A172 (cell line): ENCODE results near the gene PPIA. TPM values are rescaled to one million over a fixed set of nuclear protein-coding genes. Genes with fewer than 3 reads are reported as not detected.
A peak's percentile ranks its signal among the peaks of the same experiment; 100 is the strongest.
"Not testable (repeated sequence)": the region's sequence is repeated elsewhere in the genome, so short reads cannot be mapped to it uniquely, and the experiment has no call there.

ENCODE experiments used
- DNase-seq: peaks from one replicate; pipeline ENCODE4 v3.0.0-alpha.2; 2015; ENCODE audit warnings: low spot score
- total RNA-seq: library from RNA; depleted of rRNA; stranded (reverse); fragments of >200 nt; shearing (Covaris generic); gene quantifications from 2 replicates; pipeline ENCODE4 v1.2.3, GENCODE V29; 2014

Gene PPIA
- total RNA-seq, 1 experiment from 2014 or later, result 7,457 TPM

GRCh38 chr7:44787762-44788161, 8.7 kb upstream of the PPIA start:
- no peak for DNase-seq

GRCh38 chr7:44789990-44790389, 6.5 kb upstream of the PPIA start:
- DNase-seq, result no peak

DNA sequence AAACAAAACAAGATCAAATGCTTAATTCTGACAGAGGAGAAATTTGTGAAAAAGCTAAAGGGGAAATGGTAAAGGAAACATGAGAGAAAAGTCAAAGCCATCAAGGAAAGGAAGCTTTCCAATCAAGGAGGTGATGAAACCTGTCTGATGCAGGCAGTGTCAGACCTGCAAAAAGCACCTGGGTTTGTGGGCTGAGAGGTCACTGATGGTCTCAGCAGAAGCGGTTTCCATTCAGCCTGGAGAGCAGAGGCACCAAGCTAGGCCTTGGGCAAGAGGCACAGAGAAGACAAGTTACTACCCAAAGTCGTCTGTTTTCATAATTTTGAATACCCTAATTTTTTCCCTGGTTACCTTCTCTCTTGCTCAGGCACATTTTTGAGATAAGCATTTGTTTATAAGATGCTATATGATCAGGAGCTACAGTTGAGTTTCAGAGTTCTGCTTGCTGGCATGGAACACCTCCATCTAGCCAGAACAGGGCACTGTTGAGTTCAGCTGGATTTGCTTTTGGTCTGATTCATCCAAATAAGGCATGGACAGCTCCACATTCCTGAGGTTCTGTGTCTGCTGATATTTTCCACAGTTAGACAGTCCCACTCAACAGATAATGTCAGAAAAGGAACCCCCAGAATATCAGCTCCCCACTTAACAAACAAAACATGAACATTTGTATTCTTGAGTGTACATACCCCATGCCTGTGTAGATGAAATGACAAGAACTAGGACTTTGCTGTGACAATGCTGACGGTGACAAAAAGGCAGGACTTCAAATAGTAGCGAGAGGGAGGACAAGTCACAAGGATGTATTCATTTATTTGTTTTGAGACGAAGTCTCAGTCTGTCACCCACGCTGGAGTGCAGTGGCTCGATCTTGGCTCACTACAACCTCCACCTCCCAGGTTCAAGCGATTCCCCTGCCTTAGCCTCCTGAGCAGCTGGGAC, 4.9 kb upstream of the PPIA start:
- DNase-seq, result peak; percentile 57

DNA sequence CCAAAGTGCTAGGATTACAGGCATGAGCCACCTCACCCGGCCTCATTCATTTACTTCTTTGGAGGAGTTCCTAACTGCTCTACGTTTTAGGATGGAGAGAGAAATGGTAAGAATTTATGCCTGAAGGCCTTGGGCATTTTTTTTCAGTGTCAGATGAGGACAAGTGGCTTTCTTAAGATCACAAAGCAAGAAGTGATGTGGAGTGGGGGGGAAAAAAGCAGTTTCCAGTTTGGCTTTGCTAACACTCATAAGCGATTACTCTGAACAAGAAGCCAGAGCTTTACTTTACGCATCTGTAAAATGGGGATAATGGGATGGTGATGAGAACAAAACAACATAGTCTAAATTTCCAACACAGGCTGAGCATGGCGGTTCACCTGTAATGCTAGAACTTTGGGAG, 2.6 kb upstream of the PPIA start:
- no peak for DNase-seq

DNA sequence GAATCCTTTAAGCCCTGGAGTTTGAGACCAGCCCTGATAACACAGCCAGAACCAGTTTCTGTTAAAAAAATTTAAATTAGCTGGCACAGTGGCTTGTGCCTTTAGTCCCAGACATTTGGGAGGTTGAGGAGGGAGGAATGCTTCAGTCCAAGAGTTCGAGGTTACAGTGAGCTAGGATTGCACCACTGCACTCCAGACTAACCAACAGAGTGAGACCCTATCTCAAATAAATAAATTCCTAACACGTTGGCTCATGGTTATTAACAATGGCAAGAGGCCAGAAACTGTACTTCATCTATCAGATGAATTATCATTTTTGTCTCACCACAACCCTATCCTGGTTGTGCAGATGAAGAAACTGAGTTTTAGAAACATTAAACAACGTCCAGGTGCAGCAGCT, 2.1 kb upstream of the PPIA start:
- no peak for DNase-seq

GRCh38 chr7:44796034-44796503, 412 bp upstream of the PPIA start:
- peak; percentile 66 for DNase-seq

DNA sequence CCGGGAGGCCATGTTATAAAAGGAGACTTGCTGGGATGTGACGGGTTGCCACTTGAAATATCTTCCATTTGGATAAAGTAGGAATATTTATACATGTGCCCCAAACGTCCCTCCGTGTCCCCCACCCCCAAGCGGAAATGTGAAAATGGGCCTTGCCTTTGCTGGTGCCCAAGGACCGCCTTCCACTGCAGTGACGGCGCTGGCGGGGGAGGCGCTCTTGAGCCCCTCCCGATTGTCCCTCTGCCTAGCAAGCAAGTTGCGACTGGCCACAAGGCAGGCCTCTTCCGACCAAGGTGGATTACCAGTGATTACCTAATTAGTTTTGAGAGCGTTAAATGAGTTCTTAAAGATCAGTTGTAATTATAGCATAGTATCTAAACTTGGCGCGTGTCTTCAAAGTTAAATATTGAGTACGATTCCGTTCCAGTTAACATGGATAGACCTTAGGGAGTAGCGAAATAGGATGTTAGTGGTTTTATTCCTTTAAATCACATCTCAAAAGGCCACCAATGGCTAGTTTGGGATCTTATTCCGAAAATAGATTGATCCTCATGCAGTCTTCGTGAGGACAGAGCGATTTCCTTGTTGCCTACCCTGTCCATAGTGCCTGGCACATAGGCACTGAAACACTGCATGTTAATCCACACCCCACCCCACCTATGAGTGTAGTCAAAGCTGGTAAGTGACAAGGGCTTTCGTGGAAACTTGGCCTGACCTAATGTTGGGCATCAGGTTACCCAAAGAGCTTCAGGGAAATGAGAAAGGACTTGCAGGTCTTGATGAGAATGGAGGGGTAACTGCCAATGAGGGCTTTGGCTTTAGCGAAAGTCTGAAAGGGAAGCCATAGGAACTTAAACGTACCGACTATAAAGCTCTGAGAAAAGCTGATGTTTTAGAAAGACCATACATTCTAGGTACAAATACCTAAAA, 1.1 kb downstream of the PPIA start:
- DNase-seq, result peak; percentile 88

- no peak for DNase-seq
These were observed 2.3 kb downstream of the PPIA start for GRCh38 chr7:44798649-44799305.

GRCh38 chr7:44799939-44800338, 3.5 kb downstream of the PPIA start:
- no peak for DNase-seq

DNA sequence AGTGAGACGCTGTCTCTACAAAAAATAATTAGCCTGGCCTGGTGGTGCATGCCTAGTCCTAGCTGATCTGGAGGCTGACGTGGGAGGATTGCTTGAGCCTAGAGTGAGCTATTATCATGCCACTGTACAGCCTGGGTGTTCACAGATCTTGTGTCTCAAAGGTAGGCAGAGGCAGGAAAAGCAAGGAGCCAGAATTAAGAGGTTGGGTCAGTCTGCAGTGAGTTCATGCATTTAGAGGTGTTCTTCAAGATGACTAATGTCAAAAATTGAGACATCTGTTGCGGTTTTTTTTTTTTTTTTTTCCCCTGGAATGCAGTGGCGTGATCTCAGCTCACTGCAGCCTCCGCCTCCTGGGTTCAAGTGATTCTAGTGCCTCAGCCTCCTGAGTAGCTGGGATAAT, 5.4 kb downstream of the PPIA start:
- DNase-seq, result peak; percentile 48

DNA sequence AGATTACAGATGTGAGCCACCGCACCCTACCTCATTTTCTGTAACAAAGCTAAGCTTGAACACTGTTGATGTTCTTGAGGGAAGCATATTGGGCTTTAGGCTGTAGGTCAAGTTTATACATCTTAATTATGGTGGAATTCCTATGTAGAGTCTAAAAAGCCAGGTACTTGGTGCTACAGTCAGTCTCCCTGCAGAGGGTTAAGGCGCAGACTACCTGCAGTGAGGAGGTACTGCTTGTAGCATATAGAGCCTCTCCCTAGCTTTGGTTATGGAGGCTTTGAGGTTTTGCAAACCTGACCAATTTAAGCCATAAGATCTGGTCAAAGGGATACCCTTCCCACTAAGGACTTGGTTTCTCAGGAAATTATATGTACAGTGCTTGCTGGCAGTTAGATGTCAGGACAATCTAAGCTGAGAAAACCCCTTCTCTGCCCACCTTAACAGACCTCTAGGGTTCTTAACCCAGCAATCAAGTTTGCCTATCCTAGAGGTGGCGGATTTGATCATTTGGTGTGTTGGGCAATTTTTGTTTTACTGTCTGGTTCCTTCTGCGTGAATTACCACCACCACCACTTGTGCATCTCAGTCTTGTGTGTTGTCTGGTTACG, 6.0 kb downstream of the PPIA start:
- DNase-seq, result no peak

GRCh38 chr7:44803828-44804519, 7.5 kb downstream of the PPIA start:
- not testable (repeated sequence) for DNase-seq

DNA sequence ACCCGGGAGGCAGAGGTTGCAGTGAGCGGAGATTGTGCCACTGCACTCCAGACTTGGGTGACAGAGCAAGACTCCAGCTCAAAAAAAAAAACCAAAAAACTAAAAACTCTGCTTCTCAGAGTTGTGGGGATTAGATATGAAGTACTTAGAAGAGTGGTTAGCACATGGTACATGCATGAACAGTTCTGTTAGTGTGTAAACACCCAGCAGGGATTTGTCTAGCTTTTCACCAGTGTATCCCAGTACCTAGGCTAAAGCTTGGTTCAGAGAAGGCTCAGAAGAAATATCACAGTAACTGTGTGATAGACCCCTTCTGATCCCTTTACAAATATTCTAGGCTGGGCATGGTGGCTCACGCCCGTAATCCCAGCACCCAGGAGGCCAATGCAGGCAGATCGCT, 9.5 kb downstream of the PPIA start:
- DNase-seq, result no peak

DNA sequence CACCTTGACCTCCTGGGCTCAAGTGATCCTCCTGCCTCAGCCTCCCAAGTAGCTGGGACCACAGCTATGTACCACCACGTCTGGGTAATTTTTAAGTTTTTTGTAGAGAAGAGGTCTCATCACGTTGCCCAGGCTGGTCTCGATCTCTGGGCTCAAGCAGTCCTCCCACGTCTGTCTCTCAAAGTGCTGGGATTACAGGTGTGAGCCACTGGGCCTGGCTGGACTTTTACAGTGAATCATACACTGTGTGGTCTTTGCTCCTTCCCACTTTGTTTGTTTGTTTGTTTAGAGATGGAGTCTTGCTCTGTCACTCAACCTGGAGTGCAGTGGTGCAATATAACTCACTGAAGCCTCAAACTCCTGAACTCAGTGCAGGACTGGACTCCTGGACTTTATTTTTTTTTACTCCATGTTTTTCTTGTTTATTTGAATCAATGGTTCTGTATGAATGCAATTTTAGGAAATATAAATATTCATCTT, 12.5 kb downstream of the PPIA start:
- no peak for DNase-seq

DNA sequence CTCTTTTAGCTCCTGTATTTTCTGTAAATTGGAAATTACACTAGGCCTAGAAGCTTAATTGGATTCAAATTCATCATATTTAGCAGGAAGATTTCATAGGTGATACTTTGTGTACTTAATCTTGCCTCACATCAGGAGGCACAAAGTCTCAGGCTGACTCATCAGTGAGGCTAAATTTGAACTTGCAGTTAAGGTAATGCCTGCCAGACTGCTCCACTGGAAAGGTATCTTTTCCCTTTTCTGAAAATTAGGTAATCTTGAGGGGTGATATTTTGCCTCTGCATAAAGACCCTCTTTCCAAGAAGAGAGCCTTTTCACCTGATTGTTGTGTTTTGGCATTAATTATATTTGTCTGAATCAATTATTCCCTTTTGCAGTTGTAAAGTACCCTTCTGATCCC, 14.6 kb downstream of the PPIA start:
- DNase-seq, result peak; percentile 49

DNA sequence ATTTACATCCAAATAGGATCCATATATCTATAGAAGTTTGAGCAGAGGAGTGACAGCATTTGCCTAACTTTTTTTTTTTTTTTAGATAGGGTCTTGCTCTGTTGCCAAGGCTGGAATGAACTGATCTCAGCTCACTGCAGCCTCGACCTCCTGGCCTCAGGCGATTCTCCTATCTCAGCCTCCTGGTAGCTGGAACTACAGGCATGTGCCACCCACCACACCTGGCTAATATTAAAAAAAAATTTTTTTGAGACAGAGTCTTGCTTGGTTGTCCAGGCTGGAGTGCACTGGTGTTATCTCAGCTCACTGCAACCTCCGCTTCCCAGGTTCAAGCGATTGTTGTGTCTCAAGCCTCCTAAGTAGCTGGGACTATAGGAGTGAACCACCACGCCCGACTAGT, 15.1 kb downstream of the PPIA start:
- DNase-seq, result no peak

DNA sequence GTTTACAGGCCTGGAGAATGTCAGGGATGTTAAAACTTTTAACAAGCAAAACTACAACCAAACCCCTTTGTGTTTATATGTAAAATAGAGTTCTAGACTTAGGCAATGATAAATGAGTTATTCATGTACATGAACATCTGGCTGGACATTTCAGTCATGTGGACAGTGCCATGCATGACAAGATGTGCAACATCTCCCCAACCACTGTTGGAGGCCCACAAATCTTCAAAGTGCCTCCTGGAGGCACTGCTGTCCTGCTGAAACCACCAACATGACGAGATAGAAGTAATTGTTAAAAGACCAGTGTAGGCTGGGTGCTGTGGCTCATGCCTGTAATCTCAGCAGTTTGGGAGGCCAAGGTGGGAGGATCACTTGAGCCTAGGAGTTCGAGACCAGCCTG, 18.4 kb downstream of the PPIA start:
- DNase-seq, result no peak

GRCh38 chr7:44819292-44819691, 22.8 kb downstream of the PPIA start:
- no peak for DNase-seq

- no peak for DNase-seq
These were observed 26.8 kb downstream of the PPIA start for GRCh38 chr7:44823255-44823781.

- DNase-seq, result no peak
These were observed 28.5 kb downstream of the PPIA start for GRCh38 chr7:44824894-44825526.
